Head of caudate nucleus (tissue), 42 donors: ENCODE results near the gene PRDM16.

Experiments used
- DNase-seq, 42 donors: peaks; one replicate each; pipeline versions ENCODE4 v3.0.0 to v3.0.0-alpha.2; 2020 to 2021; ENCODE audit warnings: mixed read lengths in 7 of 42
- intact Hi-C: fragments of 100-400 bp; cut with DNase I; formaldehyde crosslinking; loops from one replicate; pipeline ENCODE4 v1.15.0; 2022

Gene PRDM16

GRCh38 chr1:3073489-3074296 lies 4.7 kb downstream of the PRDM16 start:
- DNase-seq, result peak in 1 of 42 donors; percentile 31
- intact Hi-C loops, result no loop called here

DNA sequence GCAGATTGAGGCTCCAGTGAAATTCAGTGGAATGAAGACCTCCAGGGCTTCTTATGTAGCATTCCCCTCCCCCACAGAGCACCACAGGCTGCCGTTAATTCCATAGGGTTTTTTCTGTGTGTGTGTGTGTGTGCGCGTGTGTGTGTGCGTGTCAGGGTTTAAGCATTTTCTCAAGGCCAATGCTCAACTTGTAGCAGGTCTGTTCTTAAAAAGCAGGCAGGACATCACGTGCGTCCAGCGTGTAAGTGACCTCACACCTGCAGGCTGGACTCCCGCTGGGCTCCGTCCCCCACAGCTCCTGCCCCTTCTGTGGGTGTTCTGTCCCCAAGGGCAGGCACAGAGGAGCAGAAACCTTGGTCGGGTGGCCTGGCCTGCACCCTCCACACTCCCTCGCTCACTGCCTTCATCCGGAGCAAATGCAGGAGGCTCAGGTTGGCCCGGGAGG lies 5.3 kb downstream of the PRDM16 start:
- intact Hi-C loops, result no loop called here
- DNase-seq, result no peak

DNA sequence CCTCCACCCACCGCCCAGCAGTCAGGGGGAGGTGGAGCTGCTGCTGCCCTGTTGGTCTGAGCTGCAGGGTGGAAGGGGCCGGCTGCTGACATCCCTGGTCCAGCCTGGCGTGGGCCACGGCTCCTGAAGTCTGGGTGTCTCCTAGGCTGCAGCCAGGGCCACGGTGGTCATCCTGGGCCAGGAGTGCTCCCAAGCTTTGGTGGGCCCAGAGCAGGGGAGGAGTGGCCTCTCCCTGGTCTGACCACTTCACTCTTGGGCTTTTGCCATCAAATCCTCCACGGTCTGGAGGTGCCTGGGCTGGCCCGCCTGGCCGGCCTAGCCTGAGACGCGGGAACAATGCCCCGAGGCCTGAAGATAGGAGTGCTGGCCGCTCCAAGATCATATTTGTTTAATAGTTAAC lies 5.8 kb downstream of the PRDM16 start:
- DNase-seq, result no peak
- intact Hi-C loops, result no loop called here

GRCh38 chr1:3075666-3076362 lies 6.8 kb downstream of the PRDM16 start:
- DNase-seq, result no peak
- intact Hi-C loops, result no loop called here

GRCh38 chr1:3076363-3076740 lies 7.3 kb downstream of the PRDM16 start:
- intact Hi-C loops, result no loop called here

DNA sequence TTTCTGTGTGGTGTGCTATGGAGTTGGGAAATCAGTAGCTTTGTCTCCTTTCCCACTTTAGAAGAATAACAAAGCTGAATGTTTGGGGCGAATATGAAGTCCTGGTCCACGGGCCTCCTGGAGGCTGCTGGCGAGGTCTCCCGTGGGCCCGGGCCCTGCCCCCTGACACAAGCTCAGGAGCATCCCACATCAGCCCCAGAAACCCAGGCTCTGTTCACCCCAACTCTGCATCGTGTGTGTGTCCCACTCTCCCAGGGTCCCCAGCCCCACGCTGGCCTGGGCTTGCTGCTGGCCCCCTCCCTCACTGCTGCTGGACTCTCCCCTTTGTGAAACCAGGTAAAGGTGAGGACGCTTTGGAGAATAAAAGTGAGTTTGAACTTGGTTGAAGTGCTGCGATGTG lies 8.1 kb downstream of the PRDM16 start:
- intact Hi-C loops, result no loop called here
- DNase-seq, result no peak

More at GRCh38 chr1:3076363-3076740, 7.3 kb downstream of the PRDM16 start:
- DNase-seq, result no peak

DNA sequence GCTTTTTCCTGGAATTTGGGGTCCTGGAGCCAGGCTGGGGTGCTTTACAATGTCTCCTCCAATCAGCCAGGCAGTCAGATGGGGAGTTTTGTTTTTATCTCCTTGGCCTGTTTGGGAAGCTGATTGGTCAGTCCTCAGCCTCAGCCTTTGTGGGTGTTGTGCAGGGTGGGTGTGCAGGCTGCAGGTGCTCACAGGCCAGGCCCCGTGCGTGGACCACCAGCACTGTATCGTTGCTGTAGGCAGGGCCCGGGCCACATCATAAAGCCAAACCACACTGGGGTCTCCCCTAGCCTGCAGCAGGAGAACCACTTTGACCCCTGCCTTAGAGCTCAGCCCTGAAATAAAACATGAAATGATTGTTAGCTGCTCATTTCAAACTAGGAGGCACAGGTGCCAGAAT lies 8.6 kb downstream of the PRDM16 start:
- DNase-seq, result no peak
- intact Hi-C loops, result no loop called here

DNA sequence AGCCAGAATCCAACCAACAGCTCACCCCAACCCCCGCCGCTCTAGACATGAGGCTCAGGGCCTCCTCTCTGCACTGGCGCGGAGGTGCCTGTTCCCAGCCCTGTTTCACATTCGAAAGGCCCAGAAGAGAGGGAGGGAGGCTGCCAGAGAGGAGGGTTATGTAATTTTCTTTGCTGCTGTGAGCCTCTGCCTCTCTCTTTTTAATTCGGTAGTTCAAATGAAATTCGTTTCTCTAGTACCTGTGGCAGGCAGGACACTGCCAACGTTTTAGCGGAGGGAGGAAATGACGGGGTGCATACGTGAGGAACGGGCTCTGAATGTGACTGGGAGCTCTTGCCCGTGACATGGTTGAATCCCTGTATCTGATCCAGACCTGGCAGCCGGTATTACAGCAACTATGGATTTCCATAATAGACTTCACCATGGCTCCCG lies 9.4 kb downstream of the PRDM16 start:
- DNase-seq, result peak in 40 of 42 donors; percentile 32 to 91 (median 69)
- intact Hi-C loops, result no loop called here

DNA sequence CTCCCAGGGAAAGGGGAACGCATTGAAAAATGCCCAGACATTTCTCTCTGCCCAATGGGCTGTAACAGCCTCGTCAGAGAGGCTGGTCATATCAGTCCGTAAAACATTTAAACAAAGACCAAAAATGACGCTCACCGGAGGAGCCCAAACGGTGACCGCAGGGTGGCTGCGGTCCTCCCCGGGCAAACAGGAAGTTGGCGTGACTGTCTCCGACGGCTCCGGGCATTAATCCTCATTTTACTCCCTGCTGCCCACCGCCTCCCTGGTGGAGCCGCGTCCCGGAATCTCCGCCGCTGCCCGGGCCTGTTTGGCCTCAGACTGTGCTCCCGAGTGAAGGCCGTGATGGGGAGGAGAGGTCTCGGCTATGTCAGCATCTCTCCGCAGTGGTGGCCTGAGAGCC lies 9.9 kb downstream of the PRDM16 start:
- DNase-seq, result no peak
- intact Hi-C loops, result no loop called here

GRCh38 chr1:3079381-3080052 lies 10.5 kb downstream of the PRDM16 start:
- DNase-seq, result no peak
- intact Hi-C loops, result no loop called here

- peak in 3 of 42 donors; percentile 33 to 57 (median 55) for DNase-seq
- intact Hi-C loops, result no loop called here
Measured at GRCh38 chr1:3080053-3080955, 11.3 kb downstream of the PRDM16 start.

GRCh38 chr1:3081171-3081683 lies 12.2 kb downstream of the PRDM16 start:
- DNase-seq, result no peak
- intact Hi-C loops, result no loop called here

DNA sequence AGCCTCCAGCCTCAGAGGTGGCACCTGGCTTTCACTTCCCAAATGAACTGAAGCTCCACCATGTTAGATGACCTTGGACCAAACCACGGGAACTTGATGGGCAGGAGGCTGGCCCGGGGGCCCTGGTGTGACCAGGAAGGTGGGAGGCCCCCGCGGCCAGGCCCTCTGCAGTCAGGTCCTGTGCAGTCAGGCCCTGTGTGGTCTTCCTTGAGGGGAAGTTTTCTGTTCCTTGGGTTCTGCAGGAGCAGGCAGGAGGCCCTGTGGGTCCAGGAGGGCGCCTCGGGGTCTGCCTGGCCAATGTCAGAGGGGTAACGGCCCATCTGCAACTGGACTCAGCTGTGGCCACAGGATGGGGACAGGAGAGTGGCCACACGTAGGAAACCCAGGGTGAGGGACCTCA lies 13.0 kb downstream of the PRDM16 start:
- intact Hi-C loops, result no loop called here
- DNase-seq, result no peak

DNA sequence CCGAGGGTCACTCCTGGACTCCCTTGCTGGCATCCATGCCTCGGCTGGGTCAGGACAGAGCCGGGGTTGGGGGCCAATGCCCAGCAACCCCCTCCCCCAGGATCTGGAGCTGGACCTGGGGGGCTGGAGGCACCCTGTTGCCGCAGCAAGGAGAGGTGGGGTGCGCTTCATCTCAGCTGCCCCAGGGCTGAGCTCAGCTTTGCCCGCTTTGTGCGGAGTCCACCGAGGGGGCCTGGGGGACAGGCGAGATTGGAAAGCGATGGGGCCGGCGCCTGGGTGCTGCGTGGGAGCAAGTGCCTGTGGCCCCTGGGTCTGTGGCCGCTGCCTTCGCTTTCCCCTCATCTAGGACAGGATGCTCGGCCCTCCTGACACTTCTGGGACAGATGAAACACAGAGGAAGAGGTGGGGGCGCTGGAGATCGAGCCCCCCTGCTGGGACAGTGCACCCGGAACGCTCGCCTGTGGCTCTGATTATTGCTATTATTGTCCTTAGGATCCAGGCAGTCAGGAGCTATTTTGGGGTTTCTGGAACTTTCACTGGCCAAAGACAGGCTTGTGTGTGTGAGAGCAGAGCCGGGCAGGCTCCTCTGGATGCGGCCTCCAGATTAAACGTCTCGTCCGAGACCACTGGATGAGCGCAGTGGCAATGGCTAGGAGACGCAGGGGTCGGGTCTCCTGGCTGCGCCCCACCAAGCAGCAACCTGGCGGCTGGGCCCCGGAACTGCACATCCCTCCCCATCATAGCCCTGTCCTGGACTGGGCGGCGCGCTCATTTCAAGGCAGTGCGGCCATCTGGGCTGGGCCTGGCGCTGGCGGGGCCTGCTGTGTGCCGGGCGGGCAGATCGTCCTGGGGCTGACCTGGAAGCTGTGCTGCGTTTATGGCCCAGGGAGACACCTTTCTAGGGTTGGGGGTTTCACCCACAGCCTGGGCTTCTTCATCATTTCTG lies 13.8 kb downstream of the PRDM16 start:
- intact Hi-C loops, result no loop called here
- no peak for DNase-seq

DNA sequence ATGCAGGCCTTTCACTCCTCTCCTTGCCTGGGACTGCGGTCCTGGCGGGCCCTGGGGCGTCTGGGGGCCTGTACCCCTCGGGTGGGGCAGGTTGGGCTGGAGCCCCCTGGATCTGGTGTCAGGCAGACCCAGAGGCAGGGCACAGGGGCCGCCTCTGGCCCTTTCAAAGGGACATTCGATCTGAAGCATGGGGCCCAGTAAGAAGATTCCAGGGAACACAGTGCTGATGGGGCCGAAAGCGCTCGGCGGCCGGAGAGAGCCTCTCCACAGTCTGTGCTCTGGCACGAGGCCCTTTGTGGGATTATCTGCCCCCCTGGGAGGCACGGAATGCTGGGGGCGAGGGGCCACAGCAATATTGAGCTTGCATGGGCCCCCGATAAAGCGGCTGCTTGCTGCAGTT lies 15.2 kb downstream of the PRDM16 start:
- intact Hi-C loops, result no loop called here
- no peak for DNase-seq

- DNase-seq, result no peak
- intact Hi-C loops, result no loop called here
Measured at GRCh38 chr1:3084726-3085125, 15.7 kb downstream of the PRDM16 start.

DNA sequence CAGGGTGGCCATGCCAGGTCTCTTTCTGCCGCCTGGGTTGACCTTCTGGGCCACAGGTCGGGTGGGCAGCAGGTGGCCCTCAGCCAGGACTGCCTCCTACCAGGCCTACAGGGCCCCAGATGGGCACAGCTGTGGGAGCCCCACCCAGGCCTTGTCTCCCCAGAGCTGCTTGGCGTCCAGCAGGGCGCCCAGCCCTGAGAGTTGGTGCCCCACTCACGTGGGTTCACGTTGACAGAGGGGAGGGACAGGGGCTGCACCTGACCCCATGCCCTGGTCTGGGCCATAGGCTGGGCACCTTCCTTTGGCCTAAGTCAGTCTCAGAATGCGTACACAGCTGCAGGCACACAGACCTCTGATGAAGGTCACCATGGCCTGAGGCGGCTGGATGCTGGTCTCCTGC lies 16.7 kb downstream of the PRDM16 start:
- no peak for DNase-seq
- intact Hi-C loops, result no loop called here
